Lower leg skin (tissue), 3 donors: ENCODE data around the gene DTNB.

ENCODE experiments used
- CTCF ChIP-seq, 3 donors: fragments of 450-650 bp; IDR thresholded peaks; one replicate each; pipeline ENCODE4 v1.5.1; 2016; ENCODE audit warnings: antibody characterized with exemption in 3 of 3, mild to moderate bottlenecking in 3 of 3, moderate library complexity in 2 of 3
- POLR2A ChIP-seq, 2 donors: fragments of 450-650 bp; IDR thresholded peaks; one replicate each; pipeline ENCODE4 v1.6.1; 2016 to 2017; ENCODE audit warnings: antibody characterized with exemption in 2 of 2, mild to moderate bottlenecking in 1 of 2, moderate library complexity in 1 of 2

- TF ChIP-seq CTCF (IDR thresholded peaks at IDR 0.05) (no peak), POLR2A (IDR thresholded peaks at IDR 0.05) (no peak)
Observed at GRCh38 chr2:25543939-25544338, 129.4 kb downstream of the DTNB start.
